ENCODE data around the gene ZNF705A.
"Not testable (repeated sequence)": the region's sequence is repeated elsewhere in the genome, so short reads cannot be mapped to it uniquely, and the experiment has no call there.

The ZNF705A gene

DNA sequence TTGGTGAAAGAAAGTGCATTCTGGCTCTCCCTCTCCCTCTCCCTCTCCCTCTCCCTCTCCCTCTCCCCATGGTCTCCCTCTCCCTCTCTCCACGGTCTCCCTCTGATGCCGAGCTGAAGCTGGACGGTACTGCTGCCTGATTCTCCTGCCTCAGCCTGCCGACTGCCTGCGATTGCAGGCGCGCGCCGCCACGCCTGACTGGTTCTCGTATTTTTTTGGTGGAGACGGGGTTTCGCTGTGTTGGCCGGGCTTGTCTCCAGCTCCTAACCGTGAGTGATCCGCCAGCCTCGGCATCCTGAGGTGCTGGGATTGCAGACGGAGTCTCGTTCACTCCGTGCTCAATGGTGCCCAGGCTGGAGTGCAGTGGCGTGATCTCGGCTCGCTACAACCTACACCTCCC is 26.5 kb downstream of the ZNF705A start:
- in situ Hi-C loops (cut with HindIII; ENCODE audit: low sequenced_read_pairs), result not testable (repeated sequence)

DNA sequence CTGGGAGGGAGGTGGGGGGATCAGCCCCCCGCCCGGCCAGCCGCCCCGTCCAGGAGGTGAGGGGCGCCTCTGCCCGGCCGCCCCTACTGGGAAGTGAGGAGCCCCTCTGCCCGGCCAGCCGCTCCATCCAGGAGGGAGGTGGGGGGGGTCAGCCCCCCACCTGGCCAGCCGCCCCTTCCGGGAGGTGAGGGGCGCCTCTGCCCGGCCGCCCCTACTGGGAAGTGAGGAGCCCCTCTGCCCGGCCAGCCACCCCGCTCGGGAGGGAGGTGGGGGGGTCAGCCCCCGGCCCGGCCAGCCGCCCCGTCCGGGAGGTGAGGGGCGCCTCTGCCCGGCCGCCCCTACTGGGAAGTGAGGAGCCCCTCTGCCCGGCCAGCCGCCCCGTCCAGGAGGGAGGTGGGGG is 27.4 kb downstream of the ZNF705A start:
- in situ Hi-C loops (cut with HindIII; ENCODE audit: low sequenced_read_pairs), result not testable (repeated sequence)

DNA sequence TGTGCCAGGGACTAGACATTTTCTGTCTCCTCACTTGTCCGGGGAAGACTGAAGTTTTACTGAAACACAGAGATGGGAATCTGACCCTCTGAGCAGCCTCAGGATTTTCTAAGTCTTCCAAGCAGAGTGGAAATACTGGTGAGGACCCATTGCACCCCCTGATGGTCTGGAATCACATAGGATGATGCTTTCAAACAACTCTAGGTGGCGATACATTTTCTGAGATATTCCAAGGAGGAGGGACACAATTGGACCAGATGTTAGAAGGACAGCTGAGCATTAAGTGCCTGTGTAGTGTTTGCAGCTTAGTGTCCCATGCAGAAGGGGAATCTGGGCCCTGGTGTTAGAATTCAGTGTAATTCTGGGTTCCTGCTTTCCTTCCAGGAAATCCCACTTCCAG is 31.3 kb downstream of the ZNF705A start:
- in situ Hi-C loops (cut with HindIII; ENCODE audit: low sequenced_read_pairs), result not testable (repeated sequence)

DNA sequence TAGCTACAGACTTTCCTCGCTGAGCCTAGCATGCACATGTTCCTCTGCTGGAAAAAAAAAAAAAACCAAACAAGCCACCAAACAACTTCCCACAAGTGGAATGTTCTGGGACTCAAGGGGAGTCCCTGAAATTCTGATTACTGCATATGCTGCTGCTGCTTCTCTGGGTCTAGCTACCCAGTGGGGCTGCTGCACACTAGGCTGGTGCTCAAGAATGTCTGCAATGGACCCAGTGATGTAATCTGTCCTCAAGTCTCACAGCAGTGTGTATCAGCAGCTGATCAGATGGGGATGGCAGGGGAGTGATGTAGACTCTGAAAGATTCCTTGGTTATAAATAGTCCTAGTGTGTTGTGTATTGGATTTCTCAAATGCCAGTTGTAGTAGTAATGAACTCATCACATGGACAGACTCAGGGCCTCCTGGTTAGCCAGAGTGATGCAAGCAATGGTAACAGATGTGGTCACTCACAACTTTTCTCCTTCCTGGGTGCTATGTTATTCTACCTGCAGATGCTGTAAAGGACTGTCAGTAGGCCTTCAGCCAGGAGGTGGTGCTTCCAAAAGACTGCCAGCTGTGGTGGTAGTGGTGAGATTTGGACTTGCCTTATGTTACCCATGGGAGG is 41.0 kb downstream of the ZNF705A start:
- in situ Hi-C loops (cut with HindIII; ENCODE audit: low sequenced_read_pairs), result not testable (repeated sequence)

DNA sequence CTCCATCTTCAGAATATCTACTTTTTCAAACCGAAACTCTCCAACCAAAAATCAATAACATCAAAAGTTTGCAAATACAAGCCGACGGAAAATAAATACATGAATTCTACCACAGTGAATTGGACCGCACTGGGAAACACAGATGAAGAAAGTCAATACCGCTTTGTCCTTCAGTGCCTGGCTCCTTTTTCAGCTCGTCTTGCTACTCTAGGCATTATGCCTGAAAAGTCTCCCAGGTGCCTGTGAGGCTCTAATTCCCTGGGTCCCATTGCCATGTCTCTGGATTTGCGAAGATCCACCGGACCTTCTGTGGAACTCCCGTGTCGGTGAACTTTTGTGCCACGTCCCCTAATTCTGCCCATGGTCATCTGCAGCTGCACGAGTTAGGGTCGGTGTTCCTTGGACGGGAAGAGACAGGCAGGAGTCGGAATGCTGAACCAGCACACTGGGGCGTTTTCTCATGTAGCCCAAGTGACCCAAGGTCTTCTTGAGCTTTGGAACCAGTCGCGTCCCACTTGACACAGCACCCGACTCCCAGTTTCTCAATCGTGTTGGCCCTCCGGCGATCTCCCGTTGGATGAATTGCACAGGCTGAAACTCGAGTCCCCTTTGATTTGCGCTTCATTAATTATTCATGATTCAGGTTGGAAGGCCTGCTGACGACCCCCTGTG is 62.0 kb downstream of the ZNF705A start:
- in situ Hi-C loops (cut with HindIII; ENCODE audit: low sequenced_read_pairs), result not testable (repeated sequence)

DNA sequence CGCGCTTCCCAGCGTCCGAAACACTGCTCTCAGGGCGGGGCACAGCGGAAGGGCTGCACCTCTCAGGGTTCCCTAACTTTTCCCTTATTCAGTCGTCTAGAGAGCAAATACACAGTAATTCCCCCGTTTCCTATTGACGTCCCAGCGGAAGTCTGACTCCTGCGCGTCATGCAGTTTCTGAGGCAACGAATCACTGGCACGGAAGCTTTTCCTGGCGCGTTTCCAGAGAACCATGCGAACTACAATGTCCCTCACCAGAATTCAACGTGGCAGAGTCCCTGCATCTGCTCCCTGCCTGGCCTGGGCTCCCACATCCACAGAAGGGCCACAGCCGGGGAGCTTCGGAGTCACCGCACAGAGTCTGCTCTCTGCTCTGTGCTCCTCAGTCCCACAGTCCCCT is 64.6 kb downstream of the ZNF705A start:
- in situ Hi-C loops (cut with HindIII; ENCODE audit: low sequenced_read_pairs), result not testable (repeated sequence)

DNA sequence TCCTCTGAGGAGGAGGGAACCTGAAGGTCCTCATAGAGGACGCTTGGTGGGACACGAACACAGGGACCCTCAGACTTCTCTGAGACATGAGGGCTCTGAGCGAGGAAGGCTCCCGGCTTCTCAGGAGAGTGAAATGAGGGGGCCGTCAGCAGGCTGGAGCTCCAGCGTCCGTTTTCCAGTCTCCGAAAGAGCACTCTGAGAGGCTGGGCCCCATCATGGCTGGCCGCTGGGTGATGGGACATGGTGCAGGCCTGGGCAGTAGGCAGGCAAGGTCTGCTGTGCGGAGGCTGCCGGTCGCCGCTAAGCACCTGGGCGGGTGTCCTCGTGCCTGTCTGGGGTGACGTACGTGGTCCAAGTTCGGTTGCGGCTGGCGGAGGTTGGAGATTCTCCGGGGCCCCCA is 65.0 kb downstream of the ZNF705A start:
- in situ Hi-C loops (cut with HindIII; ENCODE audit: low sequenced_read_pairs), result not testable (repeated sequence)

DNA sequence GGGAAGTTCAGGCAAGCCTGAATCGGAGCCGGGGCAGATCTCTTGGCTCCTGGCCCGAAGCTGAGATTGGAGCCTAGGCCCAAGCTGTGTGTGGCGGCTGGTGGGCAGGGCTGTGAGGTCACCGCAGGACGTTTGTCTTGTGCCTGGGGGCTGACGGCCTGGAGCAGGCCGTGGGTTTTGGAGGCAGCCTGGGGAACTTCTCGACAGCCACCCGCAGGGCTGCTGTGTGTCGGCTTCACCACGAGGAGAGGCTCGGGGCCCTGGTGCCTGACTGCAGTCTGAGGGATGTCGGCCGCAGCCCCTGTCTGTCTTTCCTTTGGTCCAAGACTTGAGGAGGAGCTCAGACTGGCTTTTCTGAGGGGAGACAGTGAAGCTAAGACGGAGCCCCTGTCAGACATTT is 65.5 kb downstream of the ZNF705A start:
- in situ Hi-C loops (cut with HindIII; ENCODE audit: low sequenced_read_pairs), result not testable (repeated sequence)

DNA sequence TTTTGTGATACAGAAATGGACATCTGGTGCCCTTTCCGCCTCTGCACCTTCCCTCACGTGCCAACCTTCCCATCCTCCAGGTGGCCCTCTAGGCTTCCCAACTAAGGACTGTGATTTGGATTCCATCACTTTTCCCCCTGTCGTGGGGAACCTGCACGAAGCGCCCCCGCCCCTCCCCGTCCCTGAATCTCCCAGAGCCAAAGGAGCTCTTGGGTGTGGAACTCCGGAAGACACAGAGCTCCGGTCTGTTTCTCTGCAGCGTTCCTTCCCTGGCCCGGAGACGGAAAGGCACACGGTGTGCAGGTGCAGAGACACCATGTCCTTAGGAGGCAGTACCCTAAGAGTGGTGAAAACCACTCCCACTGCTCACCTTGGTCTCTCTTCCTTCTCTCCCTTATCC is 66.8 kb downstream of the ZNF705A start:
- in situ Hi-C loops (cut with HindIII; ENCODE audit: low sequenced_read_pairs), result not testable (repeated sequence)

DNA sequence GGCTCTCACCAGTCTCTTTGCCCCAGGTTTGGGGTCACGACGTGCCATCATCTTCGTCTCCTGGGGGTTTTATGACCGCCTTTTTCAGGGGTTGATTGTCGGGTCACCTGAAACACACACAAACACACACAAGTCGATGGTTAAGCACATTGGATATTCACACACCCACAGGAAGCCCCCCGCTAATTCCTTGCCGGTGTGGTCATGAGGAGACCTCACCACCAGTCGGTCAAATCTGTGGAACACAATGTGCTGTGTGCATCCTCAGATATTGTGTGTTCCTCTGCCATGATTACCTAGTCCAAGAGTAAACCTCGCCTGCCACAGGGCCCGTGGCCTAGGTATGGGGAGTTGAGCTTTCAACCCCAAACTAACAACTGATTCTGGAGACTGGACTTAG is 68.0 kb downstream of the ZNF705A start:
- in situ Hi-C loops (cut with HindIII; ENCODE audit: low sequenced_read_pairs), result not testable (repeated sequence)

DNA sequence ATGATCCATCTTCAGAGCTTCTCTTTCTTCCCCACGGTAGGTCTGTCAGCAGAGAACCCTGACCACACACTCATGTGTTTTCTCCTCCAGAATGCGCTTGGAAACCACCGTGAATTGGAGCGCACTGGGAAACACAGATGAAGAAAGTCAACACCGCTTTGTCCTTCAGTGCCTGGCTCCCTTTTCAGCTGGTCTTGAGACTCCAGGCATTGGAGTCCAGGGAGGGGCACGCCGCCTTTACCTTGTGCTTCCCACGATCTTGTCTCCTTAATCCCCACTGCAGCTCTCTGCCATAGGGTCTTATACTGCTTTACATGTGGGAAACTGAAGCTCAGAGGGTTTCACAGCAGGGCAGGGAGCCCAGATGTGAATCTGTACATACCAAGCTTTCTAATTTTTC is 69.5 kb downstream of the ZNF705A start:
- in situ Hi-C loops (cut with HindIII; ENCODE audit: low sequenced_read_pairs), result no loop called here

DNA sequence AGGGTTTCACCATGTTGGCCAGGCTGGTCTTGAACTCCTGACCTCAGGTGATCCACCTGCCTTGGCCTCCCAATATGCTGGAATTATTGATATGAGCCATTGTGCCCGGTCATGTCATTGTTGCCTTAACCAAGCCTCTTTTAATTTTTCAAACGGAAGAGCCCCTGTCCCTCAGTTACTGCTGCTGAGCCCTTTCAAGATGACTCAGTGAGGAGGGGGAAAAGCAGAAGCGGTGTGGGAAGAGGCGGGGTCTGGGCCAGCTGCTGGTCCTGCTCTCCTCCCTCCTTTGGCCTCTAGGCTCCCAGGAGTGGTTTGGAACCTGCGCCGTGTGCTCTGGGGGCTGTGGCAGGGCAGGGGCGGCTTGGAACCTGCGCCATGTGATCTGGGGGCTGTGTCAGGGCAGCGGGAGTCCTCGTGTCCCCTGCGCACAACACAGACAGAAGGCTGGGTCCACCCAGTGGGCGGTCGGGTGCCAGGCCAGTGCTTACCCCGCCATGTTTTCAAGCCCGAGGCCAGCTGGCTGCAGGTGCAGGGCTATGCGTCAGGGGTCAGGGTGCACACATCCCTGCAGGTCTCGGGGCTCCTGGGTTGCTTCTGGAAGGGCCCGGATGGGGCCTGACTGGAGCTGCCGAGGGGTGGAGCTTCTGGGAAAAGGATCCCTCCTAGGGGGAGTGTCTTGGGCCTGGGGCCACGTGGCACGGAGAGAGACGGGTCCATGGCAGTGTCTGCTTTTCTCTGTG is 70.3 kb downstream of the ZNF705A start, which contains the start of gene FAM90A1:
Gene FAM90A1, minus strand, starts transcription at position 627 of the 740 bp plus-strand sequence. CDS start 2,786 bp downstream, outside the sequence.
- in situ Hi-C loops (cut with HindIII; ENCODE audit: low sequenced_read_pairs), result not testable (repeated sequence)

DNA sequence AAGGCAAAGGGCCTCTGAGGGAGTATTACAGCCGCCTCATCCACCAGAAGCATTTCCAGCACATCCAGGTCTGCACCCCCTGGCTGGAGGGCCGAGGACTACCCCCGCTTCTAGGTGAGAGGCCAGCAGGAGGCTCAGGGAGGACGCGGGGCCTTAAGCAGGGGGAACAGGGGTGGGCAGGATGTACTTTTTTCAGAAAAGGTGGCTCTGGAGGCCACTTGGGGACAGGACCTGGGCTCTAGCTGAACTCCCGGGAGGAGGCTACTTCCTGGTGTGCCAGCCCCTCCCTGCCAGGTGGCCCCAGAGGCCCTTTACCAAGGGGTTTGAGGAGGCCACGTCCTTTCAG is 70.9 kb downstream of the ZNF705A start:
- in situ Hi-C loops (cut with HindIII; ENCODE audit: low sequenced_read_pairs), result not testable (repeated sequence)

DNA sequence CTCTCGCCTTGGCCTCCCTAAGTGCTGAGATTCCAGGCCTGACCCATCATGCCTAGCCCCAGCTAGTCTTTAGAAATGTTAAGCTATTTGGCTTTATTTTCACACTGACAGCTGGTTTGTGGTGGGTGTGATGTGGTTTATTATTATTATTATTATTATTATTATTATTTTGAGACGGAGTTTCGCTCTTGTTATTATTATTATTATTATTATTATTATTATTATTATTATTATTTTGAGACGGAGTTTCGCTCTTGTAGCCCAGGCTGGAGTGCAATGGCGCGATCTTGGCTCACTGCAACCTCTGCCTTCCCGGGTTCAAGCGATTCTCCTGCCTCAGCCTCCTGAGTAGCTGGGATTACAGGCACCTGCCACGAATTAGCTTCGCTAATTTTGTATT is 71.8 kb downstream of the ZNF705A start:
- in situ Hi-C loops (cut with HindIII; ENCODE audit: low sequenced_read_pairs), result not testable (repeated sequence)

DNA sequence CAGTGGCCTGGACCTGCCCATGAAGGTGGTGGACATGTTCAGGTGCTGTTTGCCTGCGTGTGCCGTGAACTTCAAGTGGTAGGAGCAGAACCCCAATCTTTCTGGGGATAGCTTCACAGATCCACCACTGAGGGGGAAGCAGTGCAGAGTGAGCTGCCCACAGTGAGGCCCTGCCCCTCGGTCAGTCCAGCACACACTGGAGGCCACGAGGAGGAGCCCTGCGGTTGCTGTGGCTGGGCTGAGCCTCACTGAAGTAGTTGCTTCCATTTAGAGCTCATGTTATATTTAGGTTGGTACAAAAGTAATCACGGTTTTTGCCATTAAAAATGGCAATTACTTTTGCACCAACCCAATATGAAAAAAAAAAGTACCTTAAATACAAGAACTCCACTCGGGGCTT is 72.7 kb downstream of the ZNF705A start:
- in situ Hi-C loops (cut with HindIII; ENCODE audit: low sequenced_read_pairs), result not testable (repeated sequence)
